ENCODE results near the gene COX6A2.
"Not testable (repeated sequence)": the region's sequence is repeated elsewhere in the genome, so short reads cannot be mapped to it uniquely, and the experiment has no call there.

The COX6A2 gene

GRCh38 chr16:31438414-31438813, 10.3 kb upstream of the COX6A2 start:
- DNase-seq (ENCODE audit: low read depth): no peak

GRCh38 chr16:31436221-31437045, 8.3 kb upstream of the COX6A2 start:
- DNase-seq (ENCODE audit: low read depth): no peak

- no peak for DNase-seq (ENCODE audit: low read depth)
Observed at GRCh38 chr16:31435341-31436220, 7.4 kb upstream of the COX6A2 start.

- no peak for DNase-seq (ENCODE audit: low read depth)
Observed at GRCh38 chr16:31430380-31431052, 2.4 kb upstream of the COX6A2 start.

GRCh38 chr16:31429796-31430195, 1.6 kb upstream of the COX6A2 start:
- no peak for DNase-seq (ENCODE audit: low read depth)

GRCh38 chr16:31429314-31429713, 1.2 kb upstream of the COX6A2 start:
- no peak for DNase-seq (ENCODE audit: low read depth)

- DNase-seq (ENCODE audit: low read depth): no peak
Observed at GRCh38 chr16:31428638-31429247, 583 bp upstream of the COX6A2 start.

- peak; percentile 68 for DNase-seq (ENCODE audit: low read depth)
Observed at GRCh38 chr16:31427441-31428278, 500 bp downstream of the COX6A2 start.

GRCh38 chr16:31423801-31424200, 4.4 kb downstream of the COX6A2 start:
- DNase-seq (ENCODE audit: low read depth): no peak

GRCh38 chr16:31423241-31423640, 4.9 kb downstream of the COX6A2 start:
- no peak for DNase-seq (ENCODE audit: low read depth)

- peak; percentile 56 for DNase-seq (ENCODE audit: low read depth)
Observed at GRCh38 chr16:31421587-31421986, 6.6 kb downstream of the COX6A2 start.

GRCh38 chr16:31420037-31420436, 8.1 kb downstream of the COX6A2 start:
- DNase-seq (ENCODE audit: low read depth): no peak

- no peak for DNase-seq (ENCODE audit: low read depth)
Observed at GRCh38 chr16:31417916-31418315, 10.2 kb downstream of the COX6A2 start.

- DNase-seq (ENCODE audit: low read depth): not testable (repeated sequence)
Observed at GRCh38 chr16:31417036-31417435, 11.1 kb downstream of the COX6A2 start.

- DNase-seq (ENCODE audit: low read depth): no peak
Observed at GRCh38 chr16:31416371-31416770, 11.8 kb downstream of the COX6A2 start.

GRCh38 chr16:31414706-31415105, 13.5 kb downstream of the COX6A2 start:
- no peak for DNase-seq (ENCODE audit: low read depth)

- no peak for DNase-seq (ENCODE audit: low read depth)
Observed at GRCh38 chr16:31413943-31414342, 14.2 kb downstream of the COX6A2 start.

- no peak for DNase-seq (ENCODE audit: low read depth)
Observed at GRCh38 chr16:31413381-31413780, 14.8 kb downstream of the COX6A2 start.

GRCh38 chr16:31412750-31413149, 15.4 kb downstream of the COX6A2 start:
- no peak for DNase-seq (ENCODE audit: low read depth)

- no peak for DNase-seq (ENCODE audit: low read depth)
Observed at GRCh38 chr16:31411024-31411844, 16.9 kb downstream of the COX6A2 start.

Data from activated T-cell treated with anti-CD3 and anti-CD28 coated beads for 48 hours (primary cell).